ENCODE measurements around the gene P2RY8. TPM values are rescaled to one million over a fixed set of nuclear protein-coding genes. Genes with fewer than 3 reads are reported as not detected.
"Not testable (repeated sequence)": the region's sequence is repeated elsewhere in the genome, so short reads cannot be mapped to it uniquely, and the experiment has no call there.

The P2RY8 gene
- polyA plus RNA-seq, 5 donors: 0.56 to 0.64 (median 0.60) TPM

- DNase-seq: no peak
Measured at GRCh38 chrX:1487401-1487800, 49.6 kb downstream of the P2RY8 start.

DNA sequence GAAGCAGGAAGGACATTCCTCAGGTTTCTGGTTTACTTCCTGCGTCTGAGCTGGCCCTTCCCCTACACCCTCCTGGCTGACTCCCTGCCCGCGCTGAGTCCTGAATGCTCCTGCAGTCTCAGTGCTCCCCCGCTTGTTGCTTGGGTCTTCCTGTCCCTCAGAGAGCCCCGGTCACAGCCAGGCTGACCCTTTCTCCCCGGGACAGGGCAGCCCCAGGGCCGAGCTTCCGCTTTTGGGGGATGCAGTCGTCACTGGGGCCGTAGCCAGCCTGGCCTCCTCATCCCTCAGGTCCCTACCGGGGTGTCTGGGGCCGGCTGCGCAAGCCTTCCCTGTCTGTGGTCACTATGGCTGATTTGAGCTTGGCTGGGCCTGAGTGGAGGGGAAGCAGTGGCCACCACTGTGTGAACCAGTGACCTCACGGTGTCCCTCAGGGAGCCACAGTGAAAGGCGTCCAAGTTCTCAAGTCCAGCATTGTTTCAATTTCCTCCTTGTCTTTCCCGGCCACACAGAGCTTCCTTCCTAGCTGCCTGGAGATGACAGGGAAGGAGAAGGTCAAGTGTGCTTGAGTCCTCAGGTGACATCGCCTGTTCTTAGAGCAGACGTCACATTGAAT, 50.1 kb downstream of the P2RY8 start:
- DNase-seq: no peak

- DNase-seq: no peak
Measured at GRCh38 chrX:1486177-1486576, 50.8 kb downstream of the P2RY8 start.

GRCh38 chrX:1485033-1485432, 52.0 kb downstream of the P2RY8 start:
- no peak for DNase-seq

DNA sequence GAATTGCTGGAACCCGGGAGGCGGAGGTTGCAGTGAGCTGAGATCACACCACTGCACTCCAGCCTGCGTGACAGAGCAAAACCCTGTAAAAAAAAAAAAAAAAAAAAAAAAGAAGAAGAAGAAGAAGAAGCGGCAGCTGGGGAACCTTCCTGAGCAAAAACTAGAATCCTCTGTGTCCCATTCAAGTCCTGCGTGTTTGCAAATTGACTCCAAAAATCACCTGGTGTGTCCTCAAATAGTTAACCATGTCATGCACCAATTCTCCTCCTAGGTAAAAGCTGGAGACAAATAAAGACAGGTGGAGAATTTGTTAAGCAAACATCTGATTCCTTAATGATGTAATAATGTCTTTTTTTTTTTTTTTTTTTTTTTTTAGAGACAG, 52.4 kb downstream of the P2RY8 start:
- DNase-seq: no peak

DNA sequence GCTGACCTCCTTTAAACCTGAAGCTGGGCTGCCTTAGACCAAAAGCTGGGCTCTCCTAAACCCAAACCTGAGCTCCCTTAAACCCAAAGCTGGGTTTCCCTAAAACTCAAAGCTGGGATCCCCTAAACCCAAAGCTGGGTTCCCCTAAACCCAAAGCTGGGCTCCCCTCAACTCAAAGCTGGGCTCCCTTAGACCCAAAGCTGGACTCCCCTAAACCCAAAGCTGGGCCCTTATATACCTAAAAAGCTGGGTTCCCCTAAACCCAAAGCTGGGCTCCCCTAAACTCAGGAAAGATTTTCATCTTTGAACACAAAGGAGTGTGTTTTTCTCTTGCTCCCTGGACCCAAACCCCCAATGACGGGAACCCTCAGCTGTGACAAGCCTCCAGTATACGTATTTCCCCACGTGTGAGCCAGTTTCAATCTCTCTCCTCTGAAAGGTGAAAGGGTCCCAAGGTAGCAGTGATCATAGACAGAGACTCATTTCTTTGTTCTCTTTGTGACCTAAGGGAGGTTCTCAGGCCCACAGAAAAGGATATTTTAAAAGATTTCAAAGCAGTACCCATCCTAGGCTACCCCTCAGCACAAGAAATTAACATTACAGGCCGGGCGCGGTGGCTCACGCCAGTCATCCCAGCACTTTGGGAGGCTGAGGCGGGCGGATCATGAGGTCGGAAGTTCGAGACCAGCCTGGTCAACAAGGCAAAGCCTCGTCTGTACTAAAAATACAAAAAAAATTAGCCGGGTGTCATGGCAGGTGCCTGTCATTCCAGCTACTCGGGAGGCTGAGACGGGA, 52.9 kb downstream of the P2RY8 start:
- DNase-seq: no peak

GRCh38 chrX:1482530-1482928, 54.5 kb downstream of the P2RY8 start:
- not testable (repeated sequence) for DNase-seq

- DNase-seq: peak; percentile 23 to 46
Measured at GRCh38 chrX:1481636-1482529, 55.1 kb downstream of the P2RY8 start.

GRCh38 chrX:1480082-1480785, 56.8 kb downstream of the P2RY8 start:
- no peak for DNase-seq

DNA sequence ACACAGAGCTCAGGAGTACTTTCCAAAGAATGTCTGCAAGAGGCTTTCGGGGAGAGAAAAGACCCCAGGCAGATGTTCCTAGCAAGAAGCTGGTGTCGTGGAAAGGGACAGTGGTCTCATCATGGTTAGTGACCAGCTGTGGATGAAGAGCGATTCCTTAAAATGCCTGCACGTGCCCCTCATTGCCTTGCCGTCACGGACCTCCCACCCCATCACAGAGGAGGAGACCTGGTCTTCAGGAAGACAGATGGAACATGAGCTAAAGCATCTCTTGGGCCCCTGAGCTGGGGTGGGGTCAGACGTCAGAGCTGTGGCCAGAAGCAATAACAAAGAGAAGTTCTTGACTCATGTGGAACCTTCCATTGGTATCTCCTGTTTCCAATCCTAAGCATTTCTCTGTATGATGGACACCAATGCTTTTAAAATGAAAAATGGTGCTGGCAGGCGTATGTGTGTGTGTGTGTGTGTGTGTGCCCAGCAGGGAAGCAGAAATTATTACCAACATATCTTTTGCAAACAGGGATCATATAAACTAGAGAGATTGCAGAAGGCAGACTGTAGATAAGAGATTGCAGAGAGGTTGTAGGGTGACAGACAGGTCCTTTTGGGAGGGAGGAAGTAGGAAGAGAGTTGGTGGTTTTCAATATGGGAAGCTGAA, 59.1 kb downstream of the P2RY8 start:
- DNase-seq: no peak

- DNase-seq: no peak
Measured at GRCh38 chrX:1477229-1477628, 59.8 kb downstream of the P2RY8 start.

DNA sequence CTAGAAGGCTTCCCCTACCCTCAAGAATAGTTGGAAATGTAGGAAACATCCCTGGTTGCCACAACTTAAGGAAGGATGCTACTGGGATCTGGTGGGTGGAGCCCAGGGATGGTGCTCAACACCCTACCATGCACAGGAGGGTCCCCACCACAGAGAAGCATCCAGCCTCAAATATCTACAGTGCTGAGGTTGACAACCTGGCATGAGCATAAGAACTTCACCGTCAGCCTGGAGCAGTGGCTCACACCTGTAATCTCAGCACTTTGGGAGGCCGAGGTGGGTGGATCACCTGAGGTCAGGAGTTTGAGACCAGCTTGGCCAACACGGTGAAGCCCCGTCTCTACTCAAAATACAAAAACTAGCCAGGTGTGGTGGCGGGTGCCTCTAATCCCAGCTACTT, 60.3 kb downstream of the P2RY8 start:
- DNase-seq: no peak

GRCh38 chrX:1475881-1476280, 61.1 kb downstream of the P2RY8 start:
- DNase-seq: no peak

GRCh38 chrX:1475481-1475880, 61.5 kb downstream of the P2RY8 start:
- DNase-seq: no peak

- not testable (repeated sequence) for DNase-seq
Measured at GRCh38 chrX:1474593-1474992, 62.4 kb downstream of the P2RY8 start.

GRCh38 chrX:1472975-1473374, 64.0 kb downstream of the P2RY8 start:
- DNase-seq: no peak

GRCh38 chrX:1468250-1468772, 68.7 kb downstream of the P2RY8 start:
- DNase-seq: no peak

GRCh38 chrX:1466971-1467561, 69.9 kb downstream of the P2RY8 start:
- no peak for DNase-seq

DNA sequence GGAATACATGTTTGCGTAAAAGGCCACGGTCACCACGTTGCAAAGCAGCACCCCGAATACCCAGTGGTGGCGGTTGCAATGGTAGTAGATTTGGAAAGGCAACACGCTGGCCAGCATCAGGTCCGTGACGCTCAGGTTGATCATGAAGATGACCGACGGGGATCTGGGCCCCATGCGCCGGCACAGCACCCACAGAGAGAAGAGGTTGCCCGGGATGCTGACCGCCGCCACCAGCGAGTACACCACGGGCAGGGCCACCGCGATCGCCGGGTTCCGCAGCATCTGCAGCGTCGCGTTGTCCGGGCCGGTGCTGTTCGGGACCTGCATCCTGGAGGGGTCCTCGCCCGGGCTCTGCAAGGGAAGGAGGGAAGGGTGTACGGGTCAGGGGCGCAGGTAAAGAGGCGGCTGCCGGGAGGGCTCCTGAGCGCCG, 70.7 kb downstream of the P2RY8 start:
- DNase-seq: no peak
